ENCODE data around the gene ETFB. TPM values are rescaled to one million over a fixed set of nuclear protein-coding genes. Genes with fewer than 3 reads are reported as not detected.

The ETFB gene
- total and polyA plus RNA-seq, 9 of the 15 experiments (the other 6 are each of a cell fraction or from before 2014, with no cell fraction given): 18.1 to 143 (median 96.1) TPM

GRCh38 chr19:51305479-51305878, 60.7 kb downstream of the ETFB start (continued):
- TF ChIP-seq CHD7 (IDR thresholded peaks at IDR 0.05; ENCODE audit: low read depth, low read length): no peak
- no peak for TF ChIP-seq C11orf30 (IDR thresholded peaks at IDR 0.05; ENCODE audit: low read depth)
- no peak for TF ChIP-seq MBD1 (CRISPR knock-in tag; IDR thresholded peaks at IDR 0.05)
- TF ChIP-seq SMARCA4 (IDR thresholded peaks at IDR 0.05): no peak
- TF ChIP-seq SIN3B (IDR thresholded peaks at IDR 0.05; ENCODE audit: low read depth): no peak
- TF ChIP-seq ZBTB1 (CRISPR knock-in tag; IDR thresholded peaks at IDR 0.05; ENCODE audit: borderline replicate concordance, low read depth): no peak
- TF ChIP-seq SMARCC2 (IDR thresholded peaks at IDR 0.05; ENCODE audit: low read depth): no peak

Data from K562 (cell line).